HepG2 (cell line): Measurements from ENCODE around the gene FBXW2. TPM values are rescaled to one million over a fixed set of nuclear protein-coding genes. Genes with fewer than 3 reads are reported as not detected.

Source experiments
- ATF2 ChIP-seq: sonication (generic); formaldehyde crosslinking; IDR thresholded peaks from 2 replicates; pipeline ENCODE4 v1.4.0; 2020; ENCODE audit warnings: missing genetic modification reagents
- CEBPB ChIP-seq: IDR thresholded peaks from 2 replicates; pipeline ENCODE4 v1.6.1; 2011; ENCODE audit warnings: low read depth, low read length, improper control_type of control experiment, borderline replicate concordance
- MXD4 ChIP-seq: IDR thresholded peaks from 2 replicates; pipeline ENCODE4 v1.6.1; 2016; ENCODE audit warnings: mild to moderate bottlenecking, missing biosample characterization, missing genetic modification reagents
- REXO4 ChIP-seq: sonication (generic); formaldehyde crosslinking; IDR thresholded peaks from 2 replicates; pipeline ENCODE4 v1.8.0; 2022; ENCODE audit warnings: missing genetic modification reagents, mild to moderate bottlenecking, borderline replicate concordance
- SRF ChIP-seq: IDR thresholded peaks from 2 replicates; pipeline ENCODE4 v1.6.1; 2011; ENCODE audit warnings: mild to moderate bottlenecking, low read depth, low read length, moderate library complexity
- TCF7L2 ChIP-seq: IDR thresholded peaks from 2 replicates; pipeline ENCODE4 v1.6.1; 2011; ENCODE audit warnings: mild to moderate bottlenecking, low read depth, low read length, moderate library complexity
- USF2 ChIP-seq, 2 experiments: sonication (generic) in 1 of 2; formaldehyde crosslinking in 1 of 2; IDR thresholded peaks; 2 replicates each; pipeline versions ENCODE4 v1.5.1 to v1.6.1; 2011 to 2020; ENCODE audit warnings: borderline replicate concordance in 1 of 2, low read depth in 1 of 2, low read length in 1 of 2, mild to moderate bottlenecking in 1 of 2, missing genetic modification reagents in 1 of 2, moderate library complexity in 1 of 2
- ZNF136 ChIP-seq: sonication (generic); formaldehyde crosslinking; IDR thresholded peaks from 2 replicates; pipeline ENCODE4 v1.8.1; 2022; ENCODE audit warnings: low read depth, mild to moderate bottlenecking, moderate library complexity, missing genetic modification reagents
- ZNF256 ChIP-seq: sonication (generic); formaldehyde crosslinking; conservative IDR thresholded peaks from 2 replicates; pipeline ENCODE4 v1.4.0; 2020; ENCODE audit warnings: missing genetic modification reagents
- ZNF276 ChIP-seq: sonication (generic); formaldehyde crosslinking; IDR thresholded peaks from 2 replicates; pipeline ENCODE4 v1.4.0; 2020; ENCODE audit warnings: mild to moderate bottlenecking, low read depth, missing genetic modification reagents
- ZNF407 ChIP-seq: sonication (generic); formaldehyde crosslinking; IDR thresholded peaks from one replicate; pipeline ENCODE4 v1.5.1; 2020; ENCODE audit warnings: mild to moderate bottlenecking, missing genetic modification reagents; ENCODE audit errors: not compliant biosample characterization
- ZNF512B ChIP-seq: sonication (generic); formaldehyde crosslinking; IDR thresholded peaks from 2 replicates; pipeline ENCODE4 v1.5.1; 2020; ENCODE audit warnings: missing genetic modification reagents, mild to moderate bottlenecking, borderline replicate concordance
- polyA plus RNA-seq, 8 experiments: library from polyadenylated mRNA; depleted of rRNA in 3 of 8; stranded (reverse) in 7 of 8; unstranded in 1 of 8; fragments of >200 nt; fragmentation: Illumina TruSeq in 4 of 8; extraction: Trizol in 4 of 8; gene quantifications; 2 replicates each; pipeline versions ENCODE4 v1.2.1 to v1.2.3, GENCODE V29; 2011 to 2016; ENCODE audit warnings: low read depth in 4 of 8, missing spikeins in 1 of 8, mixed read lengths in 1 of 8; ENCODE audit not compliant: insufficient read depth in 1 of 8
- total RNA-seq, 5 experiments: library from RNA; depleted of rRNA; stranded (reverse); fragments of >200 nt; fragmentation: Illumina TruSeq; extraction: Trizol; gene quantifications; 2 replicates each; pipeline ENCODE4 v1.2.3, GENCODE V29; 2016; ENCODE audit warnings: low read depth in 1 of 5

Gene FBXW2
- total and polyA plus RNA-seq, 2 of the 13 experiments (the other 11 are each of a cell fraction or from before 2014, with no cell fraction given) = 35.4 to 43.1 TPM

- TF ChIP-seq ZNF512B (CRISPR knock-in tag) (no peak), ZNF256 (CRISPR knock-in tag) (no peak), ZNF276 (CRISPR knock-in tag) (no peak), USF2 (IDR thresholded peaks at IDR 0.05; ENCODE audit: low read depth, low read length) (no peak), USF2 (CRISPR knock-in tag; IDR thresholded peaks at IDR 0.05; ENCODE audit: borderline replicate concordance) (no peak), MXD4 (CRISPR knock-in tag) (no peak), ZNF407 (CRISPR knock-in tag) (no peak), TCF7L2 (no peak), REXO4 (CRISPR knock-in tag) (no peak), SRF (no peak), ATF2 (CRISPR knock-in tag) (no peak), CEBPB (no peak), ZNF136 (CRISPR knock-in tag) (no peak)
Measured at GRCh38 chr9:120733190-120733589, 60.0 kb downstream of the FBXW2 start (continued).
